ENCODE results near the gene NFKB1.

DNA sequence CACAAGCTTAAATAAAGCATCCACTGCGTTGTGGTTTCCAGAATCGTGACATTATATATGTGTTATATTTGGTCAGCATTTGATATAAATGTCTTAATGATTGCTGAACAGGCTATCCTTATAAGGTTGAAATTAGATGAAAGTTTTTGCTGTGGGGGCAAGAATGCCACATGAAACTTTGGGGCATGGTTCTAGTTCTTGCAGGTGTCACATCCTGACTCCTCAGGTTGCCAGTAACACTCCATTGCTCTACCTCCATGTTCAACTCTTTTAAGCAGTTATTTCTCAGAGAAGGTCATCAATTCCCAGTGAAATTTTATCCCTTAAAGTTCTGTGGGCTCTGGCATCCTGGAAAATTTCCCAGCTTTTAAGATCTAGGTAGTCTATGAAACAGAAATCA lies 33.7 kb downstream of the NFKB1 start:
- TF ChIP-seq, protein P1, sequence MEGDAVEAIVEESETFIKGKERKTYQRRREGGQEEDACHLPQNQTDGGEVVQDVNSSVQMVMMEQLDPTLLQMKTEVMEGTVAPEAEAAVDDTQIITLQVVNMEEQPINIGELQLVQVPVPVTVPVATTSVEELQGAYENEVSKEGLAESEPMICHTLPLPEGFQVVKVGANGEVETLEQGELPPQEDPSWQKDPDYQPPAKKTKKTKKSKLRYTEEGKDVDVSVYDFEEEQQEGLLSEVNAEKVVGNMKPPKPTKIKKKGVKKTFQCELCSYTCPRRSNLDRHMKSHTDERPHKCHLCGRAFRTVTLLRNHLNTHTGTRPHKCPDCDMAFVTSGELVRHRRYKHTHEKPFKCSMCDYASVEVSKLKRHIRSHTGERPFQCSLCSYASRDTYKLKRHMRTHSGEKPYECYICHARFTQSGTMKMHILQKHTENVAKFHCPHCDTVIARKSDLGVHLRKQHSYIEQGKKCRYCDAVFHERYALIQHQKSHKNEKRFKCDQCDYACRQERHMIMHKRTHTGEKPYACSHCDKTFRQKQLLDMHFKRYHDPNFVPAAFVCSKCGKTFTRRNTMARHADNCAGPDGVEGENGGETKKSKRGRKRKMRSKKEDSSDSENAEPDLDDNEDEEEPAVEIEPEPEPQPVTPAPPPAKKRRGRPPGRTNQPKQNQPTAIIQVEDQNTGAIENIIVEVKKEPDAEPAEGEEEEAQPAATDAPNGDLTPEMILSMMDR (IDR thresholded peaks at IDR 0.05 in 8 of 11, conservative IDR thresholded peaks at IDR 0.05 in 3 of 11) = no peak
- TF ChIP-seq POLR2AphosphoS5 (IDR thresholded peaks at IDR 0.05) = no peak
